ENCODE measurements around the gene CD164L2.

The CD164L2 gene

GRCh38 chr1:27430903-27431600 lies 47.9 kb upstream of the CD164L2 start:
- Histone ChIP-seq H4K20me1 (ENCODE audit: insufficient read depth, low read length, poor library complexity, severe bottlenecking) (no peaks in the 10 kb centered on the region), H3F3A (ENCODE audit: low read depth) (peaks cover 19% of the 10 kb centered on the region), H3K4me3 (ENCODE audit: low read length, poor library complexity, severe bottlenecking) (peak overlapping the region; percentile 61), H3K9ac (ENCODE audit: low read depth, low read length, poor library complexity, severe bottlenecking) (peak overlapping the region; percentile 74), H3K4me1 (ENCODE audit: insufficient read depth, low read length, poor library complexity, severe bottlenecking) (peaks cover 92% of the 10 kb centered on the region), H3K9me2 (replicated peaks; ENCODE audit: low read depth, low read length) (no peaks in the 10 kb centered on the region), H3K79me2 (ENCODE audit: insufficient read depth, low read length) (peaks cover 84% of the 10 kb centered on the region), H3K27me3 (ENCODE audit: insufficient read depth, low read length, poor library complexity, severe bottlenecking) (no peaks in the 10 kb centered on the region), H3K36me3 (ENCODE audit: insufficient read depth, low read length) (peaks cover 13% of the 10 kb centered on the region; the same call in 1 of the 2 replicates), H2AFZ (ENCODE audit: low read length) (no peak overlapping the region), H3K4me2 (ENCODE audit: low read depth, low read length, poor library complexity, severe bottlenecking) (peak overlapping the region; percentile 80), H3K9me3 (ENCODE audit: insufficient read depth, low read depth, low read length) (no peaks in the 10 kb centered on the region)
- no peak for TF ChIP-seq CTCF (conservative IDR thresholded peaks at IDR 0.05; ENCODE audit: low read length)
- no peak for TF ChIP-seq EZH2phosphoT487 (IDR thresholded peaks at IDR 0.05; ENCODE audit: borderline replicate concordance)

- Histone ChIP-seq H3K36me3 (ENCODE audit: insufficient read depth, low read length) (peaks cover 27% of the 10 kb centered on the region; the same call in 1 of the 2 replicates), H3K9me2 (replicated peaks; ENCODE audit: low read depth, low read length) (no peaks in the 10 kb centered on the region), H3K4me2 (ENCODE audit: low read depth, low read length, poor library complexity, severe bottlenecking) (peak overlapping the region; percentile 80), H4K20me1 (ENCODE audit: insufficient read depth, low read length, poor library complexity, severe bottlenecking) (no peaks in the 10 kb centered on the region), H3K27me3 (ENCODE audit: insufficient read depth, low read length, poor library complexity, severe bottlenecking) (no peaks in the 10 kb centered on the region), H3K79me2 (ENCODE audit: insufficient read depth, low read length) (peaks cover 82% of the 10 kb centered on the region), H3K9ac (ENCODE audit: low read depth, low read length, poor library complexity, severe bottlenecking) (peak overlapping the region; percentile 74), H3K4me1 (ENCODE audit: insufficient read depth, low read length, poor library complexity, severe bottlenecking) (peaks cover 86% of the 10 kb centered on the region), H3K4me3 (ENCODE audit: low read length, poor library complexity, severe bottlenecking) (peak overlapping the region; percentile 62), H2AFZ (ENCODE audit: low read length) (no peak overlapping the region), H3K9me3 (ENCODE audit: insufficient read depth, low read depth, low read length) (no peaks in the 10 kb centered on the region), H3F3A (ENCODE audit: low read depth) (peaks cover 19% of the 10 kb centered on the region)
- TF ChIP-seq EZH2phosphoT487 (IDR thresholded peaks at IDR 0.05; ENCODE audit: borderline replicate concordance) = no peak
- no peak for TF ChIP-seq CTCF (conservative IDR thresholded peaks at IDR 0.05; ENCODE audit: low read length)
Observed at GRCh38 chr1:27429029-27429425, 45.9 kb upstream of the CD164L2 start.

- TF ChIP-seq CTCF (conservative IDR thresholded peaks at IDR 0.05; ENCODE audit: low read length) (0 out of 2 replicates have a peak, but pooled peaks have one; percentile 14), EZH2phosphoT487 (IDR thresholded peaks at IDR 0.05; ENCODE audit: borderline replicate concordance) (no peak)
- H3K36me3 ChIP-seq (ENCODE audit: insufficient read depth, low read length) = peaks cover 27% of the 10 kb centered on the region; the same call in 1 of the 2 replicates
- peak overlapping the region; percentile 74 for H3K9ac ChIP-seq (ENCODE audit: low read depth, low read length, poor library complexity, severe bottlenecking)
- no peaks in the 10 kb centered on the region for H3K9me3 ChIP-seq (ENCODE audit: insufficient read depth, low read depth, low read length)
- no peak overlapping the region for H2AFZ ChIP-seq (ENCODE audit: low read length)
- peak overlapping the region; percentile 62 for H3K4me3 ChIP-seq (ENCODE audit: low read length, poor library complexity, severe bottlenecking)
- peaks cover 82% of the 10 kb centered on the region for H3K79me2 ChIP-seq (ENCODE audit: insufficient read depth, low read length)
- H3F3A ChIP-seq (ENCODE audit: low read depth) = peaks cover 19% of the 10 kb centered on the region
- peak overlapping the region; percentile 80 for H3K4me2 ChIP-seq (ENCODE audit: low read depth, low read length, poor library complexity, severe bottlenecking)
- H3K9me2 ChIP-seq (replicated peaks; ENCODE audit: low read depth, low read length) = no peaks in the 10 kb centered on the region
- peaks cover 86% of the 10 kb centered on the region for H3K4me1 ChIP-seq (ENCODE audit: insufficient read depth, low read length, poor library complexity, severe bottlenecking)
- no peaks in the 10 kb centered on the region for H3K27me3 ChIP-seq (ENCODE audit: insufficient read depth, low read length, poor library complexity, severe bottlenecking)
- H4K20me1 ChIP-seq (ENCODE audit: insufficient read depth, low read length, poor library complexity, severe bottlenecking) = no peaks in the 10 kb centered on the region
Observed at GRCh38 chr1:27428316-27429028, 45.3 kb upstream of the CD164L2 start.

All from Loucy (cell line).